GM12878 (cell line): ENCODE data around the gene BCAS4. TPM values are rescaled to one million over a fixed set of nuclear protein-coding genes. Genes with fewer than 3 reads are reported as not detected.

ENCODE experiments used
- ATAC-seq: fragments of 200-7000 bp; cut with Tn5 transposase; 3 replicates; pipeline ENCODE4 v1.9.1; 2020; ENCODE audit warnings: mild to moderate bottlenecking, moderate library complexity
- BruUV-seq: library from RNA; stranded (reverse); fragments of 400-500 nt; replicated peaks from 2 replicates; lab custom pipeline; 2021; lab: Mats Ljungman, UMichigan
- CTCF ChIA-PET: fragments of 300-600 bp; sonication (Branson Sonifier 250); formaldehyde crosslinking; extraction: SDS; loops from one replicate; lab custom pipeline; 2021; ENCODE audit warnings: inconsistent platforms; lab: Yijun Ruan, JAX
- POLR2A ChIA-PET: fragments of 350-600 bp; formaldehyde crosslinking; extraction: SDS; loops from one replicate; lab custom pipeline; 2021; ENCODE audit warnings: inconsistent platforms; lab: Charles Lee
- RAD21 ChIA-PET: fragments of 300-600 bp; sonication (Branson Sonifier 250); formaldehyde crosslinking; loops from one replicate; lab custom pipeline; 2023; ENCODE audit warnings: antibody characterized with exemption; ENCODE audit not compliant: unreplicated experiment; lab: Charles Lee
- SMC1A ChIA-PET: fragments of 300-600 bp; sonication (Branson Sonifier 250); formaldehyde crosslinking; loops from one replicate; lab custom pipeline; 2023; ENCODE audit not compliant: unreplicated experiment, uncharacterized antibody; lab: Charles Lee
- DNase-seq: peaks from one replicate; pipeline ENCODE4 v3.0.0-alpha.2; 2011; ENCODE audit warnings: low read depth, low spot score
- FAIRE-seq: peaks from 3 replicates; lab custom pipeline; 2011; peaks lifted over from hg19 to GRCh38; lab: Jason Lieb, UNC
- H2AFZ ChIP-seq: 2 replicates; pipeline ENCODE4 v1.6.0; 2011; ENCODE audit warnings: low read depth, low read length, control low read depth; ENCODE audit not compliant: control insufficient read depth
- H3K27ac ChIP-seq: 2 replicates; pipeline ENCODE4 v1.5.1; 2011; ENCODE audit warnings: control low read depth; ENCODE audit not compliant: control insufficient read depth, insufficient read depth
- H3K27me3 ChIP-seq, 2 experiments: replicated peaks in 1 of 2; 2 replicates each; pipeline versions ENCODE4 v1.6.0 to v1.6.1; 2011; ENCODE audit warnings: low read length in 1 of 2; ENCODE audit not compliant: control insufficient read depth in 2 of 2, insufficient read depth in 2 of 2
- H3K36me3 ChIP-seq, 2 experiments: 2 replicates each; pipeline ENCODE4 v1.5.1; 2011; ENCODE audit warnings: low read length in 1 of 2; ENCODE audit not compliant: control insufficient read depth in 2 of 2, insufficient read depth in 2 of 2
- H3K4me1 ChIP-seq: 2 replicates; pipeline ENCODE4 v1.6.1; 2011; ENCODE audit warnings: mild to moderate bottlenecking, low read length, moderate library complexity, mixed read lengths; ENCODE audit not compliant: control insufficient read depth, insufficient read depth
- H3K4me2 ChIP-seq: 2 replicates; pipeline ENCODE4 v1.6.0; 2011; ENCODE audit warnings: control low read depth; ENCODE audit not compliant: control insufficient read depth, insufficient read depth
- H3K4me3 ChIP-seq: fragments of 200-600 bp; sonication (generic); 2 replicates; pipeline ENCODE4 v1.5.1; 2016
- H3K79me2 ChIP-seq: 2 replicates; pipeline ENCODE4 v1.6.0; 2011; ENCODE audit warnings: low read length; ENCODE audit not compliant: control insufficient read depth, insufficient read depth
- H3K9ac ChIP-seq: 2 replicates; pipeline ENCODE4 v1.8.0; 2011; ENCODE audit warnings: low read length, control low read depth, mixed read lengths; ENCODE audit not compliant: control insufficient read depth, insufficient read depth
- H3K9me3 ChIP-seq: replicated peaks from 3 replicates; pipeline ENCODE4 v1.5.1; 2011; ENCODE audit warnings: mild to moderate bottlenecking, low read length; ENCODE audit not compliant: control insufficient read depth, insufficient read depth
- H4K20me1 ChIP-seq: 2 replicates; pipeline ENCODE4 v1.6.0; 2011; ENCODE audit not compliant: control insufficient read depth, insufficient read depth
- CBX3 ChIP-seq: fragments of 200-600 bp; sonication (generic); IDR thresholded peaks from 2 replicates; pipeline ENCODE4 v1.6.1; 2016; ENCODE audit warnings: low read depth, borderline replicate concordance
- ELK1 ChIP-seq: IDR thresholded peaks from 2 replicates; pipeline ENCODE4 v1.6.1; 2012; ENCODE audit warnings: low read depth, low read length, improper control_type of control experiment
- EP300 ChIP-seq, 2 experiments: fragments of 150-350 bp in 1 of 2; IDR thresholded peaks; 2 replicates each; pipeline ENCODE4 v1.6.1; 2011 to 2012; ENCODE audit warnings: low read depth in 2 of 2, low read length in 2 of 2, borderline replicate concordance in 1 of 2, improper control_type of control experiment in 1 of 2, inconsistent platforms in 1 of 2; ENCODE audit not compliant: control insufficient read depth in 1 of 2
- HDGF ChIP-seq: fragments of 450-650 bp; IDR thresholded peaks from 2 replicates; pipeline ENCODE4 v1.6.1; 2016; ENCODE audit warnings: antibody characterized with exemption
- IKZF2 ChIP-seq, 2 experiments: fragments of 450-650 bp; IDR thresholded peaks; 2 replicates each; pipeline ENCODE4 v1.6.1; 2017; ENCODE audit warnings: mild to moderate bottlenecking in 2 of 2, moderate library complexity in 2 of 2
- MEF2B ChIP-seq: fragments of 450-650 bp; IDR thresholded peaks from 2 replicates; pipeline ENCODE4 v1.6.1; 2018; ENCODE audit warnings: mild to moderate bottlenecking, moderate library complexity; ENCODE audit not compliant: partially characterized antibody, poor library complexity, severe bottlenecking
- MLLT1 ChIP-seq: fragments of 450-650 bp; IDR thresholded peaks from 2 replicates; pipeline ENCODE4 v1.6.1; 2016; ENCODE audit warnings: mild to moderate bottlenecking
- MYB ChIP-seq: fragments of 150-350 bp; IDR thresholded peaks from 2 replicates; pipeline ENCODE4 v1.6.1; 2014; ENCODE audit warnings: mild to moderate bottlenecking, low read depth, low read length, borderline replicate concordance
- NRF1 ChIP-seq: conservative IDR thresholded peaks from 2 replicates; pipeline ENCODE4 v1.6.1; 2011; ENCODE audit warnings: mild to moderate bottlenecking, low read depth, low read length, improper control_type of control experiment
- PBX3 ChIP-seq: IDR thresholded peaks from 2 replicates; pipeline ENCODE4 v1.6.1; 2011; ENCODE audit warnings: mild to moderate bottlenecking, low read depth, low read length, moderate library complexity; ENCODE audit not compliant: insufficient replicate concordance
- SMARCA5 ChIP-seq: fragments of 450-650 bp; IDR thresholded peaks from 2 replicates; pipeline ENCODE4 v1.6.1; 2017; ENCODE audit warnings: mild to moderate bottlenecking
- TCF3 ChIP-seq: IDR thresholded peaks from 2 replicates; pipeline ENCODE4 v1.6.1; 2012; ENCODE audit warnings: low read depth, mild to moderate bottlenecking, low read length, borderline replicate concordance; ENCODE audit not compliant: insufficient read depth
- ZNF207 ChIP-seq: fragments of 450-650 bp; IDR thresholded peaks from 2 replicates; pipeline ENCODE4 v1.6.1; 2014; ENCODE audit warnings: antibody characterized with exemption, mild to moderate bottlenecking, borderline replicate concordance
- WGBS: methylation state at CpG from one replicate; pipeline ENCODE4 v1.1.6; 2016; ENCODE audit warnings: low lambda C conversion rate; ENCODE audit not compliant: insufficient replicate concordance, insufficient coverage; ENCODE audit errors: missing lambda C conversion rate; 5-methylcytosine and 5-hydroxymethylcytosine counted together
- in situ Hi-C: fragments of 300-500 bp; cut with MboI; formaldehyde crosslinking; loops from 9 replicates; pipeline ENCODE4 v1.14.3; 2018; ENCODE audit warnings: mixed read lengths
- intact Hi-C: fragments of 100-400 bp; cut with micrococcal nuclease; formaldehyde crosslinking; loops from one replicate; pipeline ENCODE4 v1.14.2; 2022; ENCODE audit not compliant: unreplicated experiment
- polyA plus RNA-seq, 11 experiments: library from polyadenylated mRNA; depleted of rRNA in 4 of 11; unstranded in 6 of 11; stranded (reverse) in 5 of 11; fragments of >200 nt; fragmentation: Nextera tagmentation in 4 of 11; fragmentation: Illumina TruSeq in 1 of 11; extraction: Ambion mirVana in 4 of 11; extraction: Trizol in 1 of 11; gene quantifications; 1 replicate in 1 of 11; 2 replicates in 10 of 11; pipeline versions ENCODE4 v1.2.1 to v1.2.3, GENCODE V29; 2011 to 2016; ENCODE audit warnings: inconsistent platforms in 2 of 11, missing spikeins in 2 of 11, low read depth in 1 of 11
- total RNA-seq, 4 experiments: library from RNA; depleted of rRNA in 3 of 4; stranded (reverse); fragments of >200 nt in 3 of 4; fragmentation: Illumina TruSeq in 1 of 4; extraction: Trizol in 1 of 4; gene quantifications; 2 replicates each; pipeline versions ENCODE4 v1.2.1 to v1.2.3, GENCODE V29; 2013 to 2021
- TF ChIP-seq, protein P1 (sequence below): fragments of 450-650 bp; IDR thresholded peaks from 2 replicates; pipeline ENCODE4 v1.6.1; 2017; ENCODE audit warnings: antibody characterized with exemption, mild to moderate bottlenecking, moderate library complexity

Gene BCAS4
- total and polyA plus RNA-seq, 10 of the 15 experiments (the other 5 are each of a cell fraction or from before 2014, with no cell fraction given) = 14.8 to 214 (median 65.3) TPM

- H3K4me3 ChIP-seq = peak overlapping the region; percentile 53
- no peaks in the 10 kb centered on the region; the same call in 2 of the 3 replicates for H3K9me3 ChIP-seq
- no peaks in the 10 kb centered on the region for H4K20me1 ChIP-seq
- peak overlapping the region; percentile 30; the same call in 1 of the 2 replicates for H2AFZ ChIP-seq
- ChIA-PET SMC1A (interaction anchor here (0.9 to 8.3 kb wide), 2 partner anchors 18 to 114 kb away, joined by 4 to 119 read pairs; partner anchors contain the start of gene BCAS4), CTCF (interaction anchor here (1.2 to 4.7 kb wide), 5 partner anchors 9 to 116 kb away, joined by 3 to 78 read pairs (median 5); partner anchors contain the start of genes ADNP and BCAS4), RAD21 (interaction anchor here (1.1 to 11.4 kb wide), 5 partner anchors 10 to 116 kb away, joined by 3 to 141 read pairs (median 4); partner anchors contain the start of genes ADNP and BCAS4), POLR2A (interaction anchor here (1.1 to 4.0 kb wide), 6 partner anchors 16 to 143 kb away, joined by 3 to 26 read pairs (median 5); partner anchors contain the start of gene BCAS4)
- H3K4me1 ChIP-seq = peaks cover 92% of the 10 kb centered on the region
- in situ Hi-C loops = loop anchor here (10.0 to 25.0 kb wide), 2 partner anchors 589 to 1372 kb away; partner anchors contain the start of gene ZFP64
- peaks cover 76% of the 10 kb centered on the region for H3K79me2 ChIP-seq
- intact Hi-C loops = loop anchor here (1.0 kb wide), 1 partner anchor 20 kb away; the partner anchor contains the start of gene BCAS4
- under 1% methylated on average over 15 of the region's 15 CpGs for WGBS
- peaks cover 5 to 8% of the 10 kb centered on the region in 2 experiments; a peak in 2 of 4 replicates for H3K36me3 ChIP-seq
- ATAC-seq = peak; percentile 57
- peak overlapping the region; percentile 82 for H3K4me2 ChIP-seq
- H3K27me3 ChIP-seq = no peaks in the 10 kb centered on the region
- peak overlapping the region; percentile 95 for H3K27ac ChIP-seq
- DNase-seq = peak; percentile 65
- H3K9ac ChIP-seq = peak overlapping the region; percentile 58
- no TSS peak for BruUV-seq
- peak; percentile 41 for FAIRE-seq
- TF ChIP-seq, protein P1, sequence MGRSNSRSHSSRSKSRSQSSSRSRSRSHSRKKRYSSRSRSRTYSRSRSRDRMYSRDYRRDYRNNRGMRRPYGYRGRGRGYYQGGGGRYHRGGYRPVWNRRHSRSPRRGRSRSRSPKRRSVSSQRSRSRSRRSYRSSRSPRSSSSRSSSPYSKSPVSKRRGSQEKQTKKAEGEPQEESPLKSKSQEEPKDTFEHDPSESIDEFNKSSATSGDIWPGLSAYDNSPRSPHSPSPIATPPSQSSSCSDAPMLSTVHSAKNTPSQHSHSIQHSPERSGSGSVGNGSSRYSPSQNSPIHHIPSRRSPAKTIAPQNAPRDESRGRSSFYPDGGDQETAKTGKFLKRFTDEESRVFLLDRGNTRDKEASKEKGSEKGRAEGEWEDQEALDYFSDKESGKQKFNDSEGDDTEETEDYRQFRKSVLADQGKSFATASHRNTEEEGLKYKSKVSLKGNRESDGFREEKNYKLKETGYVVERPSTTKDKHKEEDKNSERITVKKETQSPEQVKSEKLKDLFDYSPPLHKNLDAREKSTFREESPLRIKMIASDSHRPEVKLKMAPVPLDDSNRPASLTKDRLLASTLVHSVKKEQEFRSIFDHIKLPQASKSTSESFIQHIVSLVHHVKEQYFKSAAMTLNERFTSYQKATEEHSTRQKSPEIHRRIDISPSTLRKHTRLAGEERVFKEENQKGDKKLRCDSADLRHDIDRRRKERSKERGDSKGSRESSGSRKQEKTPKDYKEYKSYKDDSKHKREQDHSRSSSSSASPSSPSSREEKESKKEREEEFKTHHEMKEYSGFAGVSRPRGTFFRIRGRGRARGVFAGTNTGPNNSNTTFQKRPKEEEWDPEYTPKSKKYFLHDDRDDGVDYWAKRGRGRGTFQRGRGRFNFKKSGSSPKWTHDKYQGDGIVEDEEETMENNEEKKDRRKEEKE = no peak
- TF ChIP-seq MYB (no peak), ELK1 (peak; percentile 10; the same call in 1 of the 2 replicates), HDGF (no peak), PBX3 (no peak), MLLT1 (no peak), CBX3 (no peak), EP300 (IDR thresholded peaks at IDR 0.05; ENCODE audit: borderline replicate concordance in 1 of 2, control insufficient read depth in 1 of 2, low read depth in 2 of 2, low read length in 2 of 2) (peak in 1 of 2 experiments; percentile 57; a peak in 2 of 4 replicates), NRF1 (no peak), IKZF2 (IDR thresholded peaks at IDR 0.05) (peak; percentile 65 to 69; a peak in 3 of 4 replicates), TCF3 (no peak), MEF2B (peak; percentile 89), SMARCA5 (no peak), ZNF207 (no peak)
These were observed 20.5 kb downstream of the BCAS4 start for GRCh38 chr20:50815162-50815989.
